ENCODE data around the gene SPATA25. TPM values are rescaled to one million over a fixed set of nuclear protein-coding genes. Genes with fewer than 3 reads are reported as not detected.
A peak's percentile ranks its signal among the peaks of the same experiment; 100 is the strongest.

The SPATA25 gene
- total and polyA plus RNA-seq, 2 donors (not counting 1 experiment from before 2014, with no cell fraction given): 0.19 to 3.6 TPM

DNA sequence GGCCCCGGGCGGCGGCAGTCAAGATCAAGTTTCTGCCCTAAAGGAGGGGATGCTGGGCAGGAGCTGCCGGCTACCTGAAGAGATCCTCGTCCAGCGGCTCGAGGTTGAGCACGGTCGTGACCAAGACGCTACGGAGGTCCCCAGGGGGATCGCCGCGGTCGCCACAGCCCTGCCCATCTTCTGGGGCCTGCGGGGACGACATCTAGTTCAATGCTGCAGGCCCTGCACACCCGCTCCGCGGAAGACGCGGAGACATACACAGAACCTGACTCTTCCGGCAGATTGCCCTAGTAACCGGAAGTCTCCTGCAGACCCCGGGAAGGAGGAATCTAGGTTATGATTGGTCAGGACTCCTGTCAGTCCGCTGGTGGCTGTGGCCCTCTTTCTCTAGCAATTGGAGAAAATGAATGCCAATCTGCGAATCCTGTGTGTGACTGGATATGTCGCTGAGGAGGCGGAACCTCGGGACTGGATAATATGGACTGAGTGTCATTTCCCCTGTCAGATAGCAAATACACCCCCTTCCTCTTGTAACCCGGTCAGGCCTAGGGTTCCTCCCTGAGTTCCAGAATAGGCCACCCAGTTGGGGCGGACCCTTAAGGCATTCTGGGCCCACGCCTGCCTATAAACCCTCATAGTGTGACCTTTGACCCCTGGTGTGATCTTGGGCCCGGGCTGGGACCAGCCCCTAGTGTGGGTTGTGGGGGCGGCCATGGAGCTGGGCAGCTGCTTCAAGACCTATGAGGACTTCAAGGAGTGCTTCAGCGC, 30.1 kb downstream of the SPATA25 start, which contains the start of the genes ACOT8 and ZSWIM3:
TSS of gene ACOT8 (minus strand) at position 279 of the 768 bp plus-strand sequence. CDS start at position 202, 77 bp downstream.
TSS of gene ZSWIM3 (plus strand) at position 501 of the 768 bp plus-strand sequence. CDS start at position 713, 212 bp downstream.
- H2AFZ ChIP-seq (ENCODE audit: low read length): peak within 1 kb of the TSS; percentile 84
- peak within 1 kb of the TSS; percentile 74 for H3K9ac ChIP-seq (ENCODE audit: insufficient read depth, low read length)
- peak within 1 kb of the TSS; percentile 88 for H3K4me2 ChIP-seq (ENCODE audit: extremely low read depth, insufficient read depth, low read length)
- H3K4me1 ChIP-seq (ENCODE audit: control insufficient read depth, extremely low read depth, insufficient read depth, low read length): peaks cover 2% of the 10 kb centered on the region
- H3K9me3 ChIP-seq (ENCODE audit: control insufficient read depth, insufficient read depth, low read depth, low read length): no peaks in the 10 kb centered on the region
- H3K27ac ChIP-seq (ENCODE audit: insufficient read depth, low read length): peak within 1 kb of the TSS; percentile 73
- DNase-seq (ENCODE audit: low read depth in 2 of 2): peak; percentile 100
- peaks cover 19% of the 10 kb centered on the region for H3K79me2 ChIP-seq (ENCODE audit: control insufficient read depth, insufficient read depth, low read length)
- TF ChIP-seq CTCF (conservative IDR thresholded peaks at IDR 0.05 in 1 of 2, IDR thresholded peaks at IDR 0.05 in 1 of 2; ENCODE audit: low read depth in 1 of 2, low read length in 2 of 2) (no peak), EZH2 (IDR thresholded peaks at IDR 0.05; ENCODE audit: low read length, missing control alignments) (no peak)
- no peaks in the 10 kb centered on the region for H3K27me3 ChIP-seq (ENCODE audit: control insufficient read depth, insufficient read depth, low read length)
- peaks cover 3% of the 10 kb centered on the region for H3K36me3 ChIP-seq (ENCODE audit: control insufficient read depth, insufficient read depth, low read length)
- H3K4me3 ChIP-seq (replicated peaks in 1 of 4; ENCODE audit: control extremely low read depth in 1 of 4, insufficient read depth in 1 of 4, low read depth in 3 of 4, low read length in 4 of 4): peak within 1 kb of the TSS; percentile 83 to 86 (median 86)
- no peaks in the 10 kb centered on the region for H4K20me1 ChIP-seq (ENCODE audit: control insufficient read depth, extremely low read depth, insufficient read depth, low read length)

GRCh38 chr20:45853484-45853883, 33.9 kb downstream of the SPATA25 start:
- no peak overlapping the region for H3K27ac ChIP-seq (ENCODE audit: insufficient read depth, low read length)
- peaks cover 2% of the 10 kb centered on the region for H3K4me1 ChIP-seq (ENCODE audit: control insufficient read depth, extremely low read depth, insufficient read depth, low read length)
- no peaks in the 10 kb centered on the region for H3K27me3 ChIP-seq (ENCODE audit: control insufficient read depth, insufficient read depth, low read length)
- H3K4me2 ChIP-seq (ENCODE audit: extremely low read depth, insufficient read depth, low read length): no peak overlapping the region
- DNase-seq (ENCODE audit: low read depth in 2 of 2): no peak
- no peak overlapping the region for H3K4me3 ChIP-seq (replicated peaks in 1 of 4; ENCODE audit: control extremely low read depth in 1 of 4, insufficient read depth in 1 of 4, low read depth in 3 of 4, low read length in 4 of 4)
- H3K79me2 ChIP-seq (ENCODE audit: control insufficient read depth, insufficient read depth, low read length): peaks cover 19% of the 10 kb centered on the region
- TF ChIP-seq EZH2 (IDR thresholded peaks at IDR 0.05; ENCODE audit: low read length, missing control alignments) (no peak), CTCF (conservative IDR thresholded peaks at IDR 0.05 in 1 of 2, IDR thresholded peaks at IDR 0.05 in 1 of 2; ENCODE audit: low read depth in 1 of 2, low read length in 2 of 2) (no peak)
- H3K9ac ChIP-seq (ENCODE audit: insufficient read depth, low read length): no peak overlapping the region
- H3K36me3 ChIP-seq (ENCODE audit: control insufficient read depth, insufficient read depth, low read length): peaks cover 3% of the 10 kb centered on the region
- H3K9me3 ChIP-seq (ENCODE audit: control insufficient read depth, insufficient read depth, low read depth, low read length): no peaks in the 10 kb centered on the region
- H2AFZ ChIP-seq (ENCODE audit: low read length): no peak overlapping the region
- no peaks in the 10 kb centered on the region for H4K20me1 ChIP-seq (ENCODE audit: control insufficient read depth, extremely low read depth, insufficient read depth, low read length)

GRCh38 chr20:45852326-45852725, 35.1 kb downstream of the SPATA25 start:
- H3K27me3 ChIP-seq (ENCODE audit: control insufficient read depth, insufficient read depth, low read length): no peaks in the 10 kb centered on the region
- no peak overlapping the region for H3K27ac ChIP-seq (ENCODE audit: insufficient read depth, low read length)
- no peak overlapping the region for H3K4me2 ChIP-seq (ENCODE audit: extremely low read depth, insufficient read depth, low read length)
- H3K4me1 ChIP-seq (ENCODE audit: control insufficient read depth, extremely low read depth, insufficient read depth, low read length): peaks cover 2% of the 10 kb centered on the region
- no peak overlapping the region for H3K4me3 ChIP-seq (replicated peaks in 1 of 4; ENCODE audit: control extremely low read depth in 1 of 4, insufficient read depth in 1 of 4, low read depth in 3 of 4, low read length in 4 of 4)
- DNase-seq (ENCODE audit: low read depth in 2 of 2): no peak
- peaks cover 6% of the 10 kb centered on the region for H3K36me3 ChIP-seq (ENCODE audit: control insufficient read depth, insufficient read depth, low read length)
- no peak overlapping the region for H2AFZ ChIP-seq (ENCODE audit: low read length)
- TF ChIP-seq EZH2 (IDR thresholded peaks at IDR 0.05; ENCODE audit: low read length, missing control alignments) (no peak), CTCF (conservative IDR thresholded peaks at IDR 0.05 in 1 of 2, IDR thresholded peaks at IDR 0.05 in 1 of 2; ENCODE audit: low read depth in 1 of 2, low read length in 2 of 2) (no peak)
- peaks cover 19% of the 10 kb centered on the region for H3K79me2 ChIP-seq (ENCODE audit: control insufficient read depth, insufficient read depth, low read length)
- no peaks in the 10 kb centered on the region for H3K9me3 ChIP-seq (ENCODE audit: control insufficient read depth, insufficient read depth, low read depth, low read length)
- H3K9ac ChIP-seq (ENCODE audit: insufficient read depth, low read length): no peak overlapping the region
- H4K20me1 ChIP-seq (ENCODE audit: control insufficient read depth, extremely low read depth, insufficient read depth, low read length): no peaks in the 10 kb centered on the region
